ENCODE measurements around the gene PAPOLB. TPM values are rescaled to one million over a fixed set of nuclear protein-coding genes. Genes with fewer than 3 reads are reported as not detected.

Gene PAPOLB
- total and polyA plus RNA-seq, 2 of the 8 experiments (the other 6 are each of a cell fraction or from before 2014, with no cell fraction given): 0.02 to 0.15 TPM

- H4K91ac ChIP-seq (replicated peaks; ENCODE audit: insufficient read length, low read length): no peak overlapping the region
- H3K79me2 ChIP-seq (ENCODE audit: control insufficient read depth in 1 of 2, insufficient read depth in 2 of 2, low read length in 2 of 2): no peaks in the 10 kb centered on the region
- no peak overlapping the region; the same call in 1 of the 2 replicates for H2AFZ ChIP-seq (ENCODE audit: low read length)
- TF ChIP-seq SP2 (IDR thresholded peaks at IDR 0.05; ENCODE audit: low read length) (no peak), TBP (IDR thresholded peaks at IDR 0.05; ENCODE audit: low read depth, low read length) (peak; percentile 18; the same call in 1 of the 2 replicates), CREB1 (IDR thresholded peaks at IDR 0.05) (peak; percentile 57; the same call in 1 of the 2 replicates), GABPA (IDR thresholded peaks at IDR 0.05; ENCODE audit: borderline replicate concordance, insufficient read depth, low read length) (peak; percentile 72; the same call in 1 of the 2 replicates), TAF1 (IDR thresholded peaks at IDR 0.05; ENCODE audit: low read depth, low read length) (no peak), HDAC2 (IDR thresholded peaks at IDR 0.05; ENCODE audit: borderline replicate concordance in 1 of 2, low read depth in 2 of 2, low read length in 2 of 2) (peak; percentile 55 to 91; a peak in 2 of 4 replicates), RXRA (IDR thresholded peaks at IDR 0.05; ENCODE audit: insufficient read depth, low read depth, low read length) (peak; percentile 55; the same call in 1 of the 2 replicates), ATF3 (IDR thresholded peaks at IDR 0.05; ENCODE audit: insufficient read depth, low read depth, low read length) (peak; percentile 69; the same call in 1 of the 2 replicates), TAF7 (optimal IDR thresholded peaks at IDR 0.05; ENCODE audit: borderline replicate concordance, low read depth, low read length) (peak; percentile 73), BACH1 (IDR thresholded peaks at IDR 0.05; ENCODE audit: low read length) (peak; percentile 78), EP300 (IDR thresholded peaks at IDR 0.05; ENCODE audit: borderline replicate concordance in 1 of 2, low read depth in 2 of 2, low read length in 2 of 2) (0 out of 3 replicates have a peak, but pooled peaks of 1 of the 2 experiments have one; percentile 21), SP1 (IDR thresholded peaks at IDR 0.05; ENCODE audit: low read depth, low read length) (peak; percentile 48; the same call in 1 of the 2 replicates)
These were observed 31.7 kb downstream of the PAPOLB start for GRCh38 chr7:4830176-4830575.

More at GRCh38 chr7:4830176-4830575, 31.7 kb downstream of the PAPOLB start:
- Histone ChIP-seq H3K27ac (ENCODE audit: low read depth, low read length) (no peak overlapping the region), H2BK5ac (ENCODE audit: low read depth, low read length) (no peak overlapping the region), H3K4me3 (ENCODE audit: extremely low read depth in 1 of 4, insufficient read depth in 2 of 4, low read depth in 3 of 4, low read length in 4 of 4) (no peak overlapping the region), H2BK15ac (ENCODE audit: low read length) (no peak overlapping the region), H3K4ac (replicated peaks; ENCODE audit: insufficient read length, low read depth, low read length) (no peak overlapping the region), H4K20me1 (replicated peaks in 1 of 2; ENCODE audit: control insufficient read depth in 1 of 2, insufficient read depth in 2 of 2, low read length in 2 of 2) (no peaks in the 10 kb centered on the region), H3K79me1 (ENCODE audit: low read depth, low read length) (no peaks in the 10 kb centered on the region), H2BK12ac (ENCODE audit: low read depth, low read length) (no peak overlapping the region), H2BK120ac (replicated peaks; ENCODE audit: low read depth, low read length) (no peak overlapping the region), H3K56ac (replicated peaks; ENCODE audit: insufficient read length, low read depth, low read length) (no peak overlapping the region), H3K18ac (ENCODE audit: extremely low read depth, low read length) (no peak overlapping the region), H4K5ac (ENCODE audit: insufficient read length, low read depth, low read length) (no peak overlapping the region), H3K27me3 (replicated peaks in 1 of 4; ENCODE audit: control insufficient read depth in 3 of 4, extremely low read depth in 1 of 4, insufficient read depth in 3 of 4, low read length in 3 of 4) (no peaks in the 10 kb centered on the region), H3K23ac (ENCODE audit: insufficient read length) (no peak overlapping the region), H3K4me1 (replicated peaks in 1 of 4; ENCODE audit: control insufficient read depth in 3 of 4, insufficient read depth in 4 of 4, low read length in 3 of 4) (no peaks in the 10 kb centered on the region), H3K4me2 (ENCODE audit: insufficient read depth in 1 of 2, low read depth in 2 of 2, low read length in 2 of 2) (0 out of 4 replicates have a peak overlapping the region, but pooled peaks of 1 of the 2 experiments have one; percentile 1), H3K14ac (ENCODE audit: insufficient read length) (no peak overlapping the region), H2AK5ac (ENCODE audit: low read depth, low read length) (no peak overlapping the region), H4K8ac (ENCODE audit: extremely low read depth, insufficient read depth, low read length) (no peak overlapping the region), H3K36me3 (ENCODE audit: control insufficient read depth in 2 of 4, insufficient read depth in 4 of 4, low read length in 3 of 4) (no peaks in the 10 kb centered on the region), H3K23me2 (ENCODE audit: low read depth, low read length) (no peaks in the 10 kb centered on the region), H3K9me3 (ENCODE audit: insufficient read depth in 2 of 2, low read depth in 1 of 2, low read length in 1 of 2) (no peaks in the 10 kb centered on the region), H3K9ac (replicated peaks in 1 of 4; ENCODE audit: extremely low read depth in 1 of 4, low read depth in 3 of 4, low read length in 3 of 4) (no peak overlapping the region), H2BK20ac (ENCODE audit: low read length) (no peak overlapping the region)
- ChIA-PET CTCF (ENCODE audit: partially characterized antibody) (interaction anchor here (0.6 to 5.4 kb wide), 30 partner anchors 9 to 309 kb away, joined by 3 to 62 read pairs (median 6); partner anchors contain the start of genes RADIL and RBAK), POLR2A (ENCODE audit: partially characterized antibody) (interaction anchor here (0.5 kb wide), 1 partner anchor 570 kb away, joined by 3 read pairs; no protein-coding TSS in a partner anchor)
- 47% methylated on average over 14 of the region's 14 CpGs; no CpG with 5 or more reads in 1 of the 2 experiments for WGBS, 2 experiments (ENCODE audit: extremely low coverage in 1 of 2, insufficient coverage in 1 of 2, insufficient read length in 1 of 2, insufficient replicate concordance in 2 of 2, low coverage in 1 of 2, low lambda C conversion rate in 2 of 2, missing lambda C conversion rate in 1 of 2)
- FAIRE-seq (peak; percentile 88), DNase-seq (ENCODE audit: low read depth in 1 of 2, low spot score in 2 of 2) (peak; percentile 73 to 85)

Measured in H1 (cell line).